HG02943 (cell line): Measurements from ENCODE around the gene SLC5A11.
"Not testable (repeated sequence)": the region's sequence is repeated elsewhere in the genome, so short reads cannot be mapped to it uniquely, and the experiment has no call there.

Source experiments
- ATAC-seq: cut with Tn5 transposase; IDR thresholded peaks from one replicate; pipeline ENCODE4 v1.9.1; 2021; ENCODE audit warnings: mild to moderate bottlenecking, low read depth, moderate library complexity; ENCODE audit not compliant: unreplicated experiment

The SLC5A11 gene

DNA sequence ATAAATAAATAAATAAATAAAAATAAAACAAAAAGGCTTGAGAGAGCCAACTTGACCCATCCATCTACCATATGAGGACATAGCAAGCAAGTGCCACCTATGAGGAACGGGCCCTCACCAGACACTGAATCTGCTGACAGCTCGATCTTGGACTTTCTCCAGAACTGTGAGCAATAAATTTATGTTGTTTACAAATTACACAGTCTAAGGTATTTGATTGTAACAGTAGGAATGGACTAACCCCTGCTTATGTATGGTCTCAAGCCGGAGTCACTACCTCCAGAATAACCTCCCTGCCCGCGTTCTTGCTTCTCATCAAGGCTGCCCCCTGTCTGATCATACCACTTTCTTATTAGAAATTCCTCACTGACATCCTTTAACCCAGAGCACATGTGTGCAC, 9.9 kb downstream of the SLC5A11 start:
- ATAC-seq, result no peak

- not testable (repeated sequence) for ATAC-seq
Measured at GRCh38 chr16:24856871-24857270, 11.1 kb downstream of the SLC5A11 start.

DNA sequence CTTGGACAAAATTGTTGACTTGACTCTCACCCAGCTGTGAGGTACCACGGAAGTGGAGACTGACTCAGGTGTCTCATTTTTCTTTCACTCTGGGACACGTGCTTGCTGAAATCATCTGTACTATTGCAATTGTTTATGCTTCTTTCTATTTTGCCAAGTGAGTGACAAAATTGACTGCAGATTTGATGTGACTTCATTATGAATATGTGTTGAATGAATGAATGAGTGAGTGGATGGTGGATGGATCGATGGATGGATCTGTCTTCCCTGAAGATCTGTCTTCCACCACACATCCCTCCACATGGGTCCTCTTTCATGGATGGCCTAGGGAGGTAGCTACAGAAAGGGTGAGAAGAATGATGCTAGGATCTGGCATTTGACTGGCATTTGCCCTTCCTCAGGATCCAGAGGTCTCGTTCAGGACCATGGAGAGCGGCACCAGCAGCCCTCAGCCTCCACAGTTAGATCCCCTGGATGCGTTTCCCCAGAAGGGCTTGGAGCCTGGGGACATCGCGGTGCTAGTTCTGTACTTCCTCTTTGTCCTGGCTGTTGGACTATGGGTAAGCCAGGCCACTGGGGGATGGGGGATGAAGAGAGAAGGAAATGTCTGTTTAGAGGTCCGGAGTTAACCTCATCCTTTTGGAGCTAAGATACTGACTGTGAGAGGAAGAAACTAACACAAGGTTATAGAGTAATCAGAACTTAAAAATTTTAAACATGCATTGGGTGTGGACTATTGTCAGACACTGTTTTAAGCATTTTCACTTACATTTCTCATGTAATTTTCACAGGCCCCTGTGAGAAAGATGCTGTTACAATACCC, 12.7 kb downstream of the SLC5A11 start:
- ATAC-seq, result no peak

DNA sequence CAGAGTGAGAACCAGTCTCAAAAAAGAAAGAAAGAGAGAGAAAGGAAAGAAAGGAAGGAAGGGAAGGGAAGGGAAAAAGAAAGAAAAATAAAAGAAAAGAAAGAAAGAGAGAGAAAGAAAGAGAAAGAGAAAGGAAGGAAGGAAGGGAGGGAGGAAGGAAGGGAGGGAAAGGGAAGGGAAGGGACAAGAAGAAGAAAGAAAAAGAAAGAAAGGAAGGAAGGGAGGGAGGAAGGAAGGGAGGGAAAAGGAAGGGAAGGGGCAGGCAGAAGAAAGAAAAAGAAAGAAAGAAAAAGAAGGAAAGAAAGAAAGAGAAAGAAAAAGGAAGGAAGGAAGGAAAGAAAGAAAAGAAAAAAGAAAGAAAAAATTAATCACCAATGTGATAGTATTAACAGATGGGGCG, 15.7 kb downstream of the SLC5A11 start:
- ATAC-seq, result no peak

GRCh38 chr16:24863582-24864437, 18.0 kb downstream of the SLC5A11 start:
- no peak for ATAC-seq

DNA sequence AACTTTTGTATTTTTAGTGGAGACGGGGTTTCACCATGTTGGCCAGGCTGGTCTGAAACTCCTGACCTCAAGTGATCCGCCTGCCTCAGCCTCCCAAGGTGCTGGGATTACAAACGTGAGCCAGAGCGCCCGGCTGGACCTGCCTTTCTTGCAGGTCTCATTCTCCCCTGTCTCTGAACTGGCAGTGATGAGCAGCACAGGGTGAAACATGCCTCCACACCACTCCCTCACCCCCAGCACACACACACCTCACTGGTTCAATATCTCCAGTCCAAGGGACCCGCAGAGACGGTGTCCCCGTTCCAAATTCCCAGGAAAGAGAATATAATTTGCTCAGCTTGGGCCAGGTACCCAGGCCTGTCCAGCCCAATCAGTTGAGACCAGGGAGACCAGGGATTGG, 23.3 kb downstream of the SLC5A11 start:
- no peak for ATAC-seq

GRCh38 chr16:24871891-24872290, 26.1 kb downstream of the SLC5A11 start:
- no peak for ATAC-seq

GRCh38 chr16:24873028-24873427, 27.3 kb downstream of the SLC5A11 start:
- ATAC-seq, result no peak

DNA sequence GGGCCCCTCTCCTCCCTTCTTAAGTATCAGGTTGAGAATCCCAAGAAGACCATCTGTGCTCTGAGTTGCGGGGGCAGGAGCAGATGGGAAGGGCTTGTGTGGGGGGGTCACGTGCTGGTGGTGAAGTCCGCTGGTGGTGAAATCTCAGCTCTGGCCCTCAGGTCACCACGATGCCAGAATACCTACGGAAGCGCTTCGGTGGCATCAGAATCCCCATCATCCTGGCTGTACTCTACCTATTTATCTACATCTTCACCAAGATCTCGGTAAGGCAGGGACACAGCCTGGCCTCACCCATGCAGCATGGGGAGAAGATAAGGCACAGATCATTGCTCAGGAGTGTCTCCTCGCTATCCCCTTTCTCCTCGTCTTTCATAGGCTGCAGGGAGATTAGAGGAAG, 29.7 kb downstream of the SLC5A11 start:
- no peak for ATAC-seq

DNA sequence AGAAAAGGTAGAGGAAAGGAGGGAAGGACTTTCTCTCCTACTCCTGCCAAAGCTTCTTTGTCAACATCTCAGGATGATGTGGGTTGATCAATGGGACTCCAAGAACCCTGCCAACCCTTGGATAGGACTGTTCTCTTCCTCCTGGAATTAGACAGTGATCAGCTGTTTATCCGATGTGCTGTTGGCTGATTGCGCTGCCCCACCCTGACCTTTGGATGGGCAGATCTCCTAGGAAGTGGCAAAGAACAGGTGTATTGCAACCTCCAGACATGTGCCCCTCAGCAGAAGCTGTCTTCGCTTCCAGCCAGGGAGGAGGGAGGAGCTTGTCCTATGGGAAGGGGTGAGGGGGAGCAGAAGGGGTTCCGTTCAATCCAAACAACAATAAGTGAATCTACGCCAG, 30.5 kb downstream of the SLC5A11 start:
- no peak for ATAC-seq

DNA sequence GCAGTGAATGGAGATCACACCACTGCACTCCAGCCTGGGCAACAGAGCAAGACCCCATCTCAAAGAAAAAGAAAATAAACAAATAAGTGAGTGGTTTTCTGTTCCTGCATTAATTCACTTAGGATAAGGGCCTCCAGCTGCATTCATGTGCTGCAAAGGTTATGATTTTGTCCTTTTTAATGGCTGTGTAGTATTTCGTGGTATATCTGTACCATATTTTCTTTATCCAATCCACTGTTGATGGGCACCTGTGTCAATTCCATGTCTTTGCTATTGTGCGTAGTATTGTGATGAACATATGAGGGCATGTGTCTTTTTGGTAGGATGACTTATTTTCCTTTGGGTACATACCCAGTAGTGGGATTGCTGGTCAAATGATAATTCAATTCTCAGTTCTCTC, 33.9 kb downstream of the SLC5A11 start:
- no peak for ATAC-seq

DNA sequence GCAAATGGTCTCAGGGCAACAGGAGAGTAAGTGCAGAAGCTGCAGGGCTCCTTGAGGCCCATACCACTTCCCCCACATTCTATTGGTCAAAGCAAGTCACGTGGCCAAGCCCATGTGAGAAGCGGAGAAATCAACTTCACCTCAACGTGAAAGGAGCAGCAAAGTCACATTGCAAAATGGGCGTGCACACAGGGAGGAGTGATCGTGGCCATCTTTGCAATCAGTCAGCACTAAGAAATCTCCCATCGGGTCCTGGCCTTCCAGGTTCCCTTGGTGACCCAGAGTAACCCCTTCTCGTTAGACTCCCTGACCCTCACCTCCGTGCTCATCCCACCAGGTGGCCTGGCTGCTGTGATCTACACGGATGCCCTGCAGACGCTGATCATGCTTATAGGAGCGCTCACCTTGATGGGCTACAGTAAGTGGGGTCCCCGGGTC, 38.0 kb downstream of the SLC5A11 start:
- ATAC-seq, result no peak

- no peak for ATAC-seq
Measured at GRCh38 chr16:24887472-24887871, 41.7 kb downstream of the SLC5A11 start.

GRCh38 chr16:24890746-24891145, 45.0 kb downstream of the SLC5A11 start:
- no peak for ATAC-seq

GRCh38 chr16:24896439-24896838, 50.7 kb downstream of the SLC5A11 start:
- ATAC-seq, result no peak

DNA sequence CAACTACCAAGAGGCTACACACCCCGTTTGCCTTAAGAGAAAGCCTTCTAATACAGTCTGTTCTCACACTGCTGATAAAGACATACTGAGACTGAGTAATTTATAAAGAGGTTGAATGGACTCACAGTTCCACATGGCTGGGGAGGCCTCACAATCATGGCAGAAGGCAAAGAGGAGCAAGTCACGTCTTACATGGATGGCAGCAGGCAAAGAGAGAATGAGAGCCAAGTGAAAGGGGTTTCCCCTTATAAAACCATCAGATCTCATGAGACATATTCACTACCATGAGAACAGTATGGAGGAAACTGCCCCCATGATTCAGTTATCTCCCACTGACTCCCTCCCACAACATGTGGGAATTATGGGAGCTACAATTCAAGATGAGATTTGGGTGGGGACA, 51.8 kb downstream of the SLC5A11 start:
- not testable (repeated sequence) for ATAC-seq

GRCh38 chr16:24900230-24900629, 54.5 kb downstream of the SLC5A11 start:
- ATAC-seq, result no peak

DNA sequence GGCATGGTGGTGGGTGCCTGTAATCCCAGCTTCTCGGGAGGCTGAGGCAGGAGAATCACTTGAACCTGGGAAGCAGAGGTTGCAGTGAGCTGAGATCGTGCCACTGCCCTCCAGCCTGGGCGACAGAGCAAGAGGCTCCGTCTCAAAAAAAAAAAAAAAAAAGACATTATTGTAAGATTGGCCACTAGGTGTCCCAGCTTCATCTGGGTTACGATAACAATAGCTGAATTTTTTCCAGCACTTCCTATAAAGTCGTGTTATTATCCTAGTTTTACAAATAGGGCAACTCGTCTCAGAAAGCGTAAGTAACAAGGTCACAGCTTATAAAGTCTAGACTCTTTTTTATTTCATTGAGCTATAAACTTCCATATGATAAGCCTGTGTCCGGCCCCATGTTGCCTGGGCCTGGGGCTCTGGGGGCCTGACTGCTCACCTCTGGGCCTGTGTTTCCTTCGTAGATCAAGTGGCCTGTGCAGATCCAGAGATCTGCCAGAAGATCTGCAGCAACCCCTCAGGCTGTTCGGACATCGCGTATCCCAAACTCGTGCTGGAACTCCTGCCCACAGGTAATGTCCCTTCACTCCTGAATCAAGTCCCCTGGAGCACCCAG, 60.5 kb downstream of the SLC5A11 start:
- no peak for ATAC-seq

DNA sequence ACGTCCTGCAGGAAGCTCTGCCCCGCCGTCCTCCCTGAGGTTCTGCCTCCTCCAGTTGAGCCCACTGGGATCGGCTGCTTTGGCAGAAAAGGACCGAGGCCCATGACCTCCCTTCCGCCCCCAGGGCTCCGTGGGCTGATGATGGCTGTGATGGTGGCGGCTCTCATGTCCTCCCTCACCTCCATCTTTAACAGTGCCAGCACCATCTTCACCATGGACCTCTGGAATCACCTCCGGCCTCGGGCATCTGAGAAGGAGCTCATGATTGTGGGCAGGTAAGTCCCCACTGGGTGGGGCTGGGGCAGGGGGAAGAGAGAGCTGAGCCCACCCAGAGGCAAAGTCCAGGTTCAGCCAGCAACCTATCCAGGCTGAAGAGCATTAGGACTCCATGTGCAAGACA, 61.1 kb downstream of the SLC5A11 start:
- no peak for ATAC-seq

DNA sequence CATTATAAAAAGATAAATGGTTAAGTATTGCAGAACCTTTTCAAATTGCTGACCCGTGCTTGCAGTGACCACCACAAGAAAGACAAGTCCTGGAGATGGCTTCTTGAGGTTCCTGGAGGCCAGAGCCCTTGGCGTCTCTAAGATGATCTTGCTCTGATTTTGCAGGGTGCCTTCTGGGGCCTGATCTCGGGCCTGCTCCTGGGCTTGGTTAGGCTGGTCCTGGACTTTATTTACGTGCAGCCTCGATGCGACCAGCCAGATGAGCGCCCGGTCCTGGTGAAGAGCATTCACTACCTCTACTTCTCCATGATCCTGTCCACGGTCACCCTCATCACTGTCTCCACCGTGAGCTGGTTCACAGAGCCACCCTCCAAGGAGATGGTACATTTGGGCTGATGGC, 63.0 kb downstream of the SLC5A11 start:
- no peak for ATAC-seq

- ATAC-seq, result no peak
Measured at GRCh38 chr16:24909856-24910255, 64.1 kb downstream of the SLC5A11 start.
